K562 (cell line): ENCODE measurements around the gene ADGRB3. TPM values are rescaled to one million over a fixed set of nuclear protein-coding genes. Genes with fewer than 3 reads are reported as not detected.
A peak's percentile ranks its signal among the peaks of the same experiment; 100 is the strongest.

Experiments used
- ADNP ChIP-seq: fragments of 200-800 bp; sonication (Bioruptor generic); IDR thresholded peaks from 2 replicates; pipeline ENCODE4 v1.6.1; 2016; ENCODE audit warnings: missing genetic modification characterization, missing compliant biosample characterization
- ATF7 ChIP-seq: fragments of 450-650 bp; IDR thresholded peaks from 2 replicates; pipeline ENCODE4 v1.7.1; 2014; ENCODE audit warnings: mild to moderate bottlenecking, moderate library complexity
- CBFB ChIP-seq: sonication (generic); formaldehyde crosslinking; IDR thresholded peaks from 2 replicates; pipeline ENCODE4 v1.4.0; 2020; ENCODE audit warnings: mild to moderate bottlenecking, missing genetic modification reagents
- CHCHD3 ChIP-seq: fragments of 250-450 bp; sonication (Bioruptor Pico); IDR thresholded peaks from 2 replicates; pipeline ENCODE4 v2.1.2; 2022; ENCODE audit warnings: mild to moderate bottlenecking
- CREB1 ChIP-seq, 2 experiments: sonication (generic) in 1 of 2; formaldehyde crosslinking in 1 of 2; IDR thresholded peaks; 2 replicates each; pipeline versions ENCODE4 v1.6.1 to v1.8.0; 2012 to 2022; ENCODE audit warnings: inconsistent platforms in 1 of 2, mild to moderate bottlenecking in 1 of 2, missing genetic modification reagents in 1 of 2, moderate library complexity in 1 of 2
- CREBBP ChIP-seq: IDR thresholded peaks from one replicate; pipeline ENCODE4 v1.6.1; 2012; ENCODE audit warnings: low read depth, mild to moderate bottlenecking, control low read depth, inconsistent platforms, low read length
- CSDE1 ChIP-seq, 2 experiments: fragments of 450-650 bp; IDR thresholded peaks; 2 replicates each; pipeline ENCODE4 v1.6.1; 2016; ENCODE audit warnings: mild to moderate bottlenecking in 1 of 2
- FOXJ3 ChIP-seq: sonication (generic); formaldehyde crosslinking; IDR thresholded peaks from 2 replicates; pipeline ENCODE4 v1.4.0; 2020; ENCODE audit warnings: mild to moderate bottlenecking, missing genetic modification reagents
- HMGN3 ChIP-seq: IDR thresholded peaks from 2 replicates; pipeline ENCODE4 v1.6.1; 2011; ENCODE audit warnings: borderline replicate concordance, low read depth, mild to moderate bottlenecking, mixed read lengths, low read length; ENCODE audit not compliant: insufficient read length; ENCODE audit errors: extremely low read depth
- NCOA1 ChIP-seq: fragments of 450-650 bp; IDR thresholded peaks from 2 replicates; pipeline ENCODE4 v1.6.1; 2016; ENCODE audit warnings: low read depth
- NR2F6 ChIP-seq: fragments of 450-650 bp; formaldehyde crosslinking; IDR thresholded peaks from 2 replicates; pipeline ENCODE4 v1.4.0; 2020; ENCODE audit warnings: mild to moderate bottlenecking
- NR3C1 ChIP-seq: sonication (generic); formaldehyde crosslinking; IDR thresholded peaks from 2 replicates; pipeline ENCODE4 v1.8.1; 2022; ENCODE audit warnings: missing genetic modification reagents
- PHTF2 ChIP-seq: fragments of 250-450 bp; sonication (Bioruptor Pico); IDR thresholded peaks from 2 replicates; pipeline ENCODE4 v1.5.0; 2021; ENCODE audit warnings: mild to moderate bottlenecking
- SMARCE1 ChIP-seq: fragments of 450-650 bp; IDR thresholded peaks from 2 replicates; pipeline ENCODE4 v1.7.1; 2016; ENCODE audit warnings: mild to moderate bottlenecking
- SP1 ChIP-seq: sonication (generic); formaldehyde crosslinking; IDR thresholded peaks from 2 replicates; pipeline ENCODE4 v1.8.1; 2022; ENCODE audit warnings: mild to moderate bottlenecking, missing genetic modification reagents
- TRIM28 ChIP-seq: fragments of 450-650 bp; IDR thresholded peaks from 2 replicates; pipeline ENCODE4 v1.6.1; 2017
- ZFPM2 ChIP-seq: fragments of 250-450 bp; sonication (Bioruptor Pico); IDR thresholded peaks from 2 replicates; pipeline ENCODE4 v1.5.1; 2022; ENCODE audit warnings: mild to moderate bottlenecking
- ZNF121 ChIP-seq: sonication (generic); formaldehyde crosslinking; conservative IDR thresholded peaks from 2 replicates; pipeline ENCODE4 v1.8.0; 2022; ENCODE audit warnings: missing genetic modification reagents
- ZNF124 ChIP-seq: sonication (generic); formaldehyde crosslinking; IDR thresholded peaks from 2 replicates; pipeline ENCODE4 v1.8.1; 2022; ENCODE audit warnings: missing genetic modification reagents
- ZNF133 ChIP-seq: fragments of 250-450 bp; sonication (Bioruptor Pico); IDR thresholded peaks from 2 replicates; pipeline ENCODE4 v1.4.0; 2020; ENCODE audit warnings: mild to moderate bottlenecking
- ZNF239 ChIP-seq: fragments of 250-450 bp; sonication (Bioruptor Pico); IDR thresholded peaks from 2 replicates; pipeline ENCODE4 v1.4.0; 2020; ENCODE audit warnings: mild to moderate bottlenecking
- ZNF436 ChIP-seq: fragments of 250-450, 450-650 bp; sonication (Bioruptor Pico); formaldehyde crosslinking; IDR thresholded peaks from 2 replicates; pipeline ENCODE4 v1.7.0; 2020; ENCODE audit warnings: mild to moderate bottlenecking
- polyA plus RNA-seq, 8 experiments: library from polyadenylated mRNA; depleted of rRNA in 4 of 8; stranded (reverse) in 5 of 8; unstranded in 3 of 8; fragments of >200 nt; fragmentation: Nextera tagmentation in 2 of 8; fragmentation: Illumina TruSeq in 1 of 8; extraction: Ambion mirVana in 2 of 8; extraction: Trizol in 1 of 8; gene quantifications; 2 replicates each; pipeline versions ENCODE4 v1.2.1 to v1.2.3, GENCODE V29; 2011 to 2014; ENCODE audit warnings: inconsistent platforms in 1 of 8, missing spikeins in 1 of 8
- total RNA-seq, 7 experiments: library from RNA; depleted of rRNA in 6 of 7; stranded (reverse); fragments of >200 nt in 6 of 7; fragmentation: Illumina TruSeq in 2 of 7; extraction: Trizol in 2 of 7; gene quantifications; 2 replicates each; pipeline versions ENCODE4 v1.2.1 to v1.2.3, GENCODE V29; 2011 to 2021; ENCODE audit warnings: low replicate concordance in 1 of 7
- TF ChIP-seq, protein P1 (sequence below): fragments of 250-450 bp; sonication (Bioruptor Pico); IDR thresholded peaks from 2 replicates; pipeline ENCODE4 v1.8.0; 2022; ENCODE audit warnings: inconsistent platforms
- TF ChIP-seq, protein P2 (sequence below): sonication (generic); IDR thresholded peaks from 2 replicates; pipeline ENCODE4 v1.6.1; 2016
- TF ChIP-seq, protein P3 (sequence below): fragments of 250-450 bp; sonication (Bioruptor Pico); IDR thresholded peaks from 2 replicates; pipeline ENCODE4 v1.5.0; 2020; ENCODE audit warnings: mild to moderate bottlenecking
- TF ChIP-seq, protein P4 (sequence below): fragments of 450-650 bp; formaldehyde crosslinking; IDR thresholded peaks from 2 replicates; pipeline ENCODE4 v1.4.0; 2020; ENCODE audit warnings: mild to moderate bottlenecking, mixed read lengths

ADGRB3 gene
- total and polyA plus RNA-seq, 9 of the 15 experiments (the other 6 are each of a cell fraction or from before 2014, with no cell fraction given), result 0.90 to 7.8 (median 2.4) TPM

DNA sequence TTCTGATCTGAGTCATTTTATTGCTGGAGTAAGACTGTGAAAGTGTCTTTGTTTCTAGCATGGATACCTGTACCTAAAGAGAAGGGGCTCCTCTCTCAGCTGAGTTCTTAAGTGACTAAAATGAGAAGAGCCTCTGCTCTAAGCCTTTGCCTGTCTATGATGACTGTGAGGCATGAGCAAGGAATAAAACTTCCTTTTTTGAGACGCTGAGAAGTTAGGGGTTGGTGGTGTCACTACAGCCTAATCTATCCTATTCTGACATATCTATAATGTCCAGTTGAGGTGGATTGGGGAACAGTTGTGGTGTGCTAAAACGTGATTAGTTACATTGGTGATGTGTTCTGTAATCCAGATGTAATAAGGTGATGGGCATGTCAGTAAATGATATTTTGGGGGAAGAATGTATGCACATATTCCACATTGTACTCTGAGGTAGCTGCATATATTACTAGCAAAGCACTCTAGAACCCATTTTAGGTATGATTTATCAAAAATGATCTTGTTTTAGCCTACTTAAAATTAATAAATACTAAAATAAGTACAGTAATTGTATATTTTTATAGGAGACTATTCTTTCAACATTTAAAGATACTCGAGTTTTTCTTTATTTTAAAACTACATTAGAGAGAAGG lies 18.1 kb downstream of the ADGRB3 start (continued):
- no peak for TF ChIP-seq CREBBP
- TF ChIP-seq ATF7, result peak; percentile 36; the same call in 1 of the 2 replicates
- TF ChIP-seq ZNF133 (CRISPR knock-in tag), result no peak
- TF ChIP-seq, protein P1, sequence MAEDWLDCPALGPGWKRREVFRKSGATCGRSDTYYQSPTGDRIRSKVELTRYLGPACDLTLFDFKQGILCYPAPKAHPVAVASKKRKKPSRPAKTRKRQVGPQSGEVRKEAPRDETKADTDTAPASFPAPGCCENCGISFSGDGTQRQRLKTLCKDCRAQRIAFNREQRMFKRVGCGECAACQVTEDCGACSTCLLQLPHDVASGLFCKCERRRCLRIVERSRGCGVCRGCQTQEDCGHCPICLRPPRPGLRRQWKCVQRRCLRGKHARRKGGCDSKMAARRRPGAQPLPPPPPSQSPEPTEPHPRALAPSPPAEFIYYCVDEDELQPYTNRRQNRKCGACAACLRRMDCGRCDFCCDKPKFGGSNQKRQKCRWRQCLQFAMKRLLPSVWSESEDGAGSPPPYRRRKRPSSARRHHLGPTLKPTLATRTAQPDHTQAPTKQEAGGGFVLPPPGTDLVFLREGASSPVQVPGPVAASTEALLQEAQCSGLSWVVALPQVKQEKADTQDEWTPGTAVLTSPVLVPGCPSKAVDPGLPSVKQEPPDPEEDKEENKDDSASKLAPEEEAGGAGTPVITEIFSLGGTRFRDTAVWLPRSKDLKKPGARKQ, result no peak
- TF ChIP-seq ZNF124 (CRISPR knock-in tag), result no peak
- no peak for TF ChIP-seq TRIM28
- TF ChIP-seq CREB1 (IDR thresholded peaks at IDR 0.05), result peak; percentile 65; the same call in 1 of the 2 replicates
- no peak for TF ChIP-seq CREB1 (CRISPR knock-in tag; IDR thresholded peaks at IDR 0.05)
- TF ChIP-seq ADNP, result no peak
- TF ChIP-seq, protein P2, sequence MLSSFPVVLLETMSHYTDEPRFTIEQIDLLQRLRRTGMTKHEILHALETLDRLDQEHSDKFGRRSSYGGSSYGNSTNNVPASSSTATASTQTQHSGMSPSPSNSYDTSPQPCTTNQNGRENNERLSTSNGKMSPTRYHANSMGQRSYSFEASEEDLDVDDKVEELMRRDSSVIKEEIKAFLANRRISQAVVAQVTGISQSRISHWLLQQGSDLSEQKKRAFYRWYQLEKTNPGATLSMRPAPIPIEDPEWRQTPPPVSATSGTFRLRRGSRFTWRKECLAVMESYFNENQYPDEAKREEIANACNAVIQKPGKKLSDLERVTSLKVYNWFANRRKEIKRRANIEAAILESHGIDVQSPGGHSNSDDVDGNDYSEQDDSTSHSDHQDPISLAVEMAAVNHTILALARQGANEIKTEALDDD, result peak; percentile 82
- no peak for TF ChIP-seq CSDE1 (IDR thresholded peaks at IDR 0.05)
- TF ChIP-seq NR2F6 (CRISPR knock-in tag), result no peak
- no peak for TF ChIP-seq SP1 (CRISPR knock-in tag)
- TF ChIP-seq, protein P3, sequence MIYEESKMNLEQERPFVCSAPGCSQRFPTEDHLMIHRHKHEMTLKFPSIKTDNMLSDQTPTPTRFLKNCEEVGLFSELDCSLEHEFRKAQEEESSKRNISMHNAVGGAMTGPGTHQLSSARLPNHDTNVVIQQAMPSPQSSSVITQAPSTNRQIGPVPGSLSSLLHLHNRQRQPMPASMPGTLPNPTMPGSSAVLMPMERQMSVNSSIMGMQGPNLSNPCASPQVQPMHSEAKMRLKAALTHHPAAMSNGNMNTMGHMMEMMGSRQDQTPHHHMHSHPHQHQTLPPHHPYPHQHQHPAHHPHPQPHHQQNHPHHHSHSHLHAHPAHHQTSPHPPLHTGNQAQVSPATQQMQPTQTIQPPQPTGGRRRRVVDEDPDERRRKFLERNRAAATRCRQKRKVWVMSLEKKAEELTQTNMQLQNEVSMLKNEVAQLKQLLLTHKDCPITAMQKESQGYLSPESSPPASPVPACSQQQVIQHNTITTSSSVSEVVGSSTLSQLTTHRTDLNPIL (CRISPR knock-in tag), result no peak
- TF ChIP-seq ZNF121 (CRISPR knock-in tag), result no peak
- TF ChIP-seq, protein P4, sequence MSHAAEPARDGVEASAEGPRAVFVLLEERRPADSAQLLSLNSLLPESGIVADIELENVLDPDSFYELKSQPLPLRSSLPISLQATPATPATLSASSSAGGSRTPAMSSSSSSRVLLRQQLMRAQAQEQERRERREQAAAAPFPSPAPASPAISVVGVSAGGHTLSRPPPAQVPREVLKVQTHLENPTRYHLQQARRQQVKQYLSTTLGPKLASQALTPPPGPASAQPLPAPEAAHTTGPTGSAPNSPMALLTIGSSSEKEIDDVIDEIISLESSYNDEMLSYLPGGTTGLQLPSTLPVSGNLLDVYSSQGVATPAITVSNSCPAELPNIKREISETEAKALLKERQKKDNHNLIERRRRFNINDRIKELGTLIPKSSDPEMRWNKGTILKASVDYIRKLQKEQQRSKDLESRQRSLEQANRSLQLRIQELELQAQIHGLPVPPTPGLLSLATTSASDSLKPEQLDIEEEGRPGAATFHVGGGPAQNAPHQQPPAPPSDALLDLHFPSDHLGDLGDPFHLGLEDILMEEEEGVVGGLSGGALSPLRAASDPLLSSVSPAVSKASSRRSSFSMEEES (CRISPR knock-in tag), result no peak
- no peak for TF ChIP-seq ZNF239 (CRISPR knock-in tag)
- TF ChIP-seq CBFB (CRISPR knock-in tag), result no peak
- no peak for TF ChIP-seq FOXJ3
- TF ChIP-seq NCOA1, result peak; percentile 41; the same call in 1 of the 2 replicates
- no peak for TF ChIP-seq PHTF2 (CRISPR knock-in tag)
- no peak for TF ChIP-seq ZFPM2 (CRISPR knock-in tag)
- TF ChIP-seq NR3C1, result no peak
- TF ChIP-seq CHCHD3 (CRISPR knock-in tag), result no peak
- no peak for TF ChIP-seq ZNF436 (CRISPR knock-in tag)
- peak; percentile 83 for TF ChIP-seq SMARCE1
- TF ChIP-seq HMGN3, result no peak
